NCI-H1092 treated with DMSO at 0.1 percent for 48 hours (cell line): ENCODE measurements around the gene WNT2B.

Experiments
- DNase-seq: peaks from one replicate; lab custom pipeline; 2025; lab: John Stamatoyannopoulos, UW

The WNT2B gene

GRCh38 chr1:112575154-112575804 lies 66.5 kb downstream of the WNT2B start:
- DNase-seq: no peak

GRCh38 chr1:112576240-112576639 lies 67.5 kb downstream of the WNT2B start:
- DNase-seq: no peak
